ENCODE results near the gene DDX39A. TPM values are rescaled to one million over a fixed set of nuclear protein-coding genes. Genes with fewer than 3 reads are reported as not detected.

Gene DDX39A
- total RNA-seq, 1 experiment from 2014 or later, result 117 TPM

DNA sequence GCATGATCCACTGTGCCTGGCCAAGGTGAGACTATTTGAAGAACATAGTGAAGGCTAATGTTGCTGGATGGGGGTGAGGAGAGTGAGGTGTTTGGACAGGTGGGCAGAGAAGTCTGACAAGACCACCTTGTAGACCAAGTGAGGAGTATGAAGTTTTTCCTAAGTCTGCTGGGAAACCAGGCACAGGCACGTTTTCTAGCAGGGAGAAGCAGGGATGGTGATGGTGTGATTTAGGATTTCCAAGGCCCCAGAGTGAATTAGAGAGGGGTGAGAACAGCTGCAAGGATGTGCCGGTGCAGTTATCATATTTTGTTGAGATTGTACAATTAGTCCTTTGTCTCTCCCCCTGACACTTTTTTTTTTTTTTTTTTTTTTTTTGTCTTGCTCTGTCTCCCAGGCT, 8.3 kb upstream of the DDX39A start:
- DNase-seq (ENCODE audit: low read depth, low spot score) (no peak), ATAC-seq (no peak)
- TF ChIP-seq TCF7L2 (IDR thresholded peaks at IDR 0.05; ENCODE audit: low read depth, low read length) (no peak), POLR2AphosphoS5 (IDR thresholded peaks at IDR 0.05; ENCODE audit: low read depth, low read length) (no peak), SIN3A (IDR thresholded peaks at IDR 0.05; ENCODE audit: borderline replicate concordance, insufficient read depth, low read depth, low read length) (no peak), CTCF (IDR thresholded peaks at IDR 0.05) (no peak)
- TF ChIP-seq, protein P1, sequence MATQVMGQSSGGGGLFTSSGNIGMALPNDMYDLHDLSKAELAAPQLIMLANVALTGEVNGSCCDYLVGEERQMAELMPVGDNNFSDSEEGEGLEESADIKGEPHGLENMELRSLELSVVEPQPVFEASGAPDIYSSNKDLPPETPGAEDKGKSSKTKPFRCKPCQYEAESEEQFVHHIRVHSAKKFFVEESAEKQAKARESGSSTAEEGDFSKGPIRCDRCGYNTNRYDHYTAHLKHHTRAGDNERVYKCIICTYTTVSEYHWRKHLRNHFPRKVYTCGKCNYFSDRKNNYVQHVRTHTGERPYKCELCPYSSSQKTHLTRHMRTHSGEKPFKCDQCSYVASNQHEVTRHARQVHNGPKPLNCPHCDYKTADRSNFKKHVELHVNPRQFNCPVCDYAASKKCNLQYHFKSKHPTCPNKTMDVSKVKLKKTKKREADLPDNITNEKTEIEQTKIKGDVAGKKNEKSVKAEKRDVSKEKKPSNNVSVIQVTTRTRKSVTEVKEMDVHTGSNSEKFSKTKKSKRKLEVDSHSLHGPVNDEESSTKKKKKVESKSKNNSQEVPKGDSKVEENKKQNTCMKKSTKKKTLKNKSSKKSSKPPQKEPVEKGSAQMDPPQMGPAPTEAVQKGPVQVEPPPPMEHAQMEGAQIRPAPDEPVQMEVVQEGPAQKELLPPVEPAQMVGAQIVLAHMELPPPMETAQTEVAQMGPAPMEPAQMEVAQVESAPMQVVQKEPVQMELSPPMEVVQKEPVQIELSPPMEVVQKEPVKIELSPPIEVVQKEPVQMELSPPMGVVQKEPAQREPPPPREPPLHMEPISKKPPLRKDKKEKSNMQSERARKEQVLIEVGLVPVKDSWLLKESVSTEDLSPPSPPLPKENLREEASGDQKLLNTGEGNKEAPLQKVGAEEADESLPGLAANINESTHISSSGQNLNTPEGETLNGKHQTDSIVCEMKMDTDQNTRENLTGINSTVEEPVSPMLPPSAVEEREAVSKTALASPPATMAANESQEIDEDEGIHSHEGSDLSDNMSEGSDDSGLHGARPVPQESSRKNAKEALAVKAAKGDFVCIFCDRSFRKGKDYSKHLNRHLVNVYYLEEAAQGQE (IDR thresholded peaks at IDR 0.05; ENCODE audit: insufficient read depth in 1 of 2, low read depth in 2 of 2, low read length in 1 of 2), result no peak
- no TSS peak for BruUV-seq (replicated peaks)
- no peak overlapping the region for H3K4me3 ChIP-seq (ENCODE audit: low read depth in 2 of 2, low read length in 2 of 2)
- ChIA-PET CTCF (no interaction called here), POLR2A (interaction anchor here (0.6 kb wide), 1 partner anchor 24 kb away, joined by 12 read pairs; no protein-coding TSS in a partner anchor)
- no peaks in the 10 kb centered on the region for H3K4me1 ChIP-seq (ENCODE audit: control insufficient read depth, insufficient read depth, low read length)
- H3K27ac ChIP-seq (ENCODE audit: low read length), result no peak overlapping the region
- H3K27me3 ChIP-seq (ENCODE audit: control insufficient read depth, insufficient read depth, low read length), result no peaks in the 10 kb centered on the region
- no peaks in the 10 kb centered on the region for H3K36me3 ChIP-seq (ENCODE audit: control insufficient read depth, insufficient read depth, low read length)
- no peaks in the 10 kb centered on the region for H3K9me3 ChIP-seq (ENCODE audit: control insufficient read depth, insufficient read depth, low read depth, low read length)
- in situ Hi-C loops (cut with HindIII; ENCODE audit: low pct_unique_long_range_greater_than_20kb, low sequenced_read_pairs), result no loop called here
- intact Hi-C loops (cut with micrococcal nuclease; ENCODE audit: unreplicated experiment), result no loop called here

- ATAC-seq, result no peak
- Histone ChIP-seq H3K4me3 (ENCODE audit: low read depth in 2 of 2, low read length in 2 of 2) (no peak overlapping the region), H3K27ac (ENCODE audit: low read length) (no peak overlapping the region), H3K36me3 (ENCODE audit: control insufficient read depth, insufficient read depth, low read length) (no peaks in the 10 kb centered on the region), H3K27me3 (ENCODE audit: control insufficient read depth, insufficient read depth, low read length) (no peaks in the 10 kb centered on the region), H3K4me1 (ENCODE audit: control insufficient read depth, insufficient read depth, low read length) (no peaks in the 10 kb centered on the region), H3K9me3 (ENCODE audit: control insufficient read depth, insufficient read depth, low read depth, low read length) (no peaks in the 10 kb centered on the region)
- no TSS peak for BruUV-seq (replicated peaks)
- ChIA-PET POLR2A (interaction anchor here (0.6 kb wide), 1 partner anchor 74 kb away, joined by 6 read pairs; no protein-coding TSS in a partner anchor), CTCF (no interaction called here)
- intact Hi-C loops (cut with micrococcal nuclease; ENCODE audit: unreplicated experiment), result no loop called here
- in situ Hi-C loops (cut with HindIII; ENCODE audit: low pct_unique_long_range_greater_than_20kb, low sequenced_read_pairs), result no loop called here
- DNase-seq (ENCODE audit: low read depth, low spot score), result no peak
- TF ChIP-seq POLR2AphosphoS5 (IDR thresholded peaks at IDR 0.05; ENCODE audit: low read depth, low read length), result no peak
- no peak for TF ChIP-seq TCF7L2 (IDR thresholded peaks at IDR 0.05; ENCODE audit: low read depth, low read length)
- TF ChIP-seq SIN3A (IDR thresholded peaks at IDR 0.05; ENCODE audit: borderline replicate concordance, insufficient read depth, low read depth, low read length), result no peak
- TF ChIP-seq, protein P1 (IDR thresholded peaks at IDR 0.05; ENCODE audit: insufficient read depth in 1 of 2, low read depth in 2 of 2, low read length in 1 of 2), result no peak
- no peak for TF ChIP-seq CTCF (IDR thresholded peaks at IDR 0.05)
Measured at GRCh38 chr19:14425696-14426138, 6.6 kb upstream of the DDX39A start.

Measured in Panc1 (cell line).